MM.1S (cell line): Measurements from ENCODE around the gene SLC12A7.

ENCODE experiments used
- EZH2phosphoT487 ChIP-seq: fragments of 300-600 bp; sonication (generic); IDR thresholded peaks from 2 replicates; pipeline ENCODE4 v1.6.1; 2018; ENCODE audit warnings: antibody characterized with exemption, low read length
- TF ChIP-seq, protein P1 (sequence below): fragments of 300-600 bp; sonication (generic); IDR thresholded peaks from 2 replicates; pipeline ENCODE4 v1.5.1; 2016; ENCODE audit warnings: antibody characterized with exemption, low read length, mixed read lengths

DNA sequence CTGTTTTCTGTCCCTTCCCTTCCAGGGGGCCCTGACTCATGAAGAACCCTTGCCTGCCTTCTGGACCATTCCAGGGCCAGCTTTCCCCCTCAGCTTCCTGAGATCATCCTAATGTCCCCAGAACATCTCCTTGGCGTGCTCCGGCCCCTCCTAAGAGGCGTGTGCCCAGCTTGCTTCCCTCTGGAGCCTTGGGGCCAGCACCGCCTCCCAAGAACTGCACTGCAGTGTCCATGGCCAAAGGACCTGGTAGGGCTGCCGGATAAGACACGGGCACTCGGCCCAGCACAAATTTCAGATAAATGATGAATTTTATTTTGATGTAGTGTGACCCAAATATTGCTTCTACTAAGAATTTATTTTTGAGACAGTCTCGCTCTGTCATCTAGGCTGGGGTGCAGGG is 20.7 kb upstream of the SLC12A7 start:
- TF ChIP-seq, protein P1, sequence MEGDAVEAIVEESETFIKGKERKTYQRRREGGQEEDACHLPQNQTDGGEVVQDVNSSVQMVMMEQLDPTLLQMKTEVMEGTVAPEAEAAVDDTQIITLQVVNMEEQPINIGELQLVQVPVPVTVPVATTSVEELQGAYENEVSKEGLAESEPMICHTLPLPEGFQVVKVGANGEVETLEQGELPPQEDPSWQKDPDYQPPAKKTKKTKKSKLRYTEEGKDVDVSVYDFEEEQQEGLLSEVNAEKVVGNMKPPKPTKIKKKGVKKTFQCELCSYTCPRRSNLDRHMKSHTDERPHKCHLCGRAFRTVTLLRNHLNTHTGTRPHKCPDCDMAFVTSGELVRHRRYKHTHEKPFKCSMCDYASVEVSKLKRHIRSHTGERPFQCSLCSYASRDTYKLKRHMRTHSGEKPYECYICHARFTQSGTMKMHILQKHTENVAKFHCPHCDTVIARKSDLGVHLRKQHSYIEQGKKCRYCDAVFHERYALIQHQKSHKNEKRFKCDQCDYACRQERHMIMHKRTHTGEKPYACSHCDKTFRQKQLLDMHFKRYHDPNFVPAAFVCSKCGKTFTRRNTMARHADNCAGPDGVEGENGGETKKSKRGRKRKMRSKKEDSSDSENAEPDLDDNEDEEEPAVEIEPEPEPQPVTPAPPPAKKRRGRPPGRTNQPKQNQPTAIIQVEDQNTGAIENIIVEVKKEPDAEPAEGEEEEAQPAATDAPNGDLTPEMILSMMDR = no peak
- no peak for TF ChIP-seq EZH2phosphoT487
